MCF 10A (cell line): ENCODE results near the gene ZCCHC9. TPM values are rescaled to one million over a fixed set of nuclear protein-coding genes. Genes with fewer than 3 reads are reported as not detected.

Source experiments
- BruUV-seq: library from RNA; stranded (reverse); fragments of 400-500 nt; replicated peaks from 2 replicates; lab custom pipeline; 2021; lab: Mats Ljungman, UMichigan
- CTCF ChIA-PET: fragments of 300-600 bp; sonication (Branson Sonifier 250); formaldehyde crosslinking; extraction: SDS; loops from one replicate; lab custom pipeline; 2021; ENCODE audit warnings: antibody characterized with exemption, inconsistent platforms; lab: Yijun Ruan, JAX
- POLR2A ChIA-PET: fragments of 300-600, 350-650 bp; sonication (Branson Sonifier 250); formaldehyde crosslinking; extraction: SDS; loops from one replicate; lab custom pipeline; 2020; ENCODE audit warnings: antibody characterized with exemption, inconsistent platforms; lab: Yijun Ruan, JAX
- DNase-seq: peaks from one replicate; pipeline ENCODE4 v3.0.0-alpha.2; 2018; ENCODE audit not compliant: unreplicated experiment
- H3K27ac Mint-ChIP-seq: one replicate; pipeline ENCODE4 v1.8.0; 2022; ENCODE audit warnings: mild to moderate bottlenecking, low read depth, mixed read lengths; ENCODE audit not compliant: unreplicated experiment
- H3K27me3 Mint-ChIP-seq: one replicate; pipeline ENCODE4 v1.8.0; 2022; ENCODE audit warnings: mixed read lengths; ENCODE audit not compliant: insufficient read depth, unreplicated experiment
- H3K36me3 Mint-ChIP-seq: one replicate; pipeline ENCODE4 v1.8.0; 2022; ENCODE audit warnings: mild to moderate bottlenecking, moderate library complexity, mixed read lengths; ENCODE audit not compliant: insufficient read depth, unreplicated experiment
- H3K4me1 Mint-ChIP-seq: one replicate; pipeline ENCODE4 v1.8.0; 2022; ENCODE audit warnings: mixed read lengths; ENCODE audit not compliant: insufficient read depth, unreplicated experiment
- H3K4me3 Mint-ChIP-seq: one replicate; pipeline ENCODE4 v1.8.0; 2022; ENCODE audit warnings: mild to moderate bottlenecking, moderate library complexity, mixed read lengths; ENCODE audit not compliant: unreplicated experiment
- H3K9me3 Mint-ChIP-seq: one replicate; pipeline ENCODE4 v1.8.0; 2022; ENCODE audit warnings: mixed read lengths; ENCODE audit not compliant: unreplicated experiment
- intact Hi-C: fragments of 100-400 bp; cut with micrococcal nuclease; formaldehyde crosslinking; loops from 2 replicates; pipeline ENCODE4 v1.14.1; 2022
- total RNA-seq: library from RNA; stranded (reverse); gene quantifications from 2 replicates; pipeline ENCODE4 v1.2.3, GENCODE V29; 2022
- TF ChIP-seq, protein P1 (sequence below): fragments of 200-600 bp; IDR thresholded peaks from one replicate; pipeline ENCODE4 v1.8.0; 2022; ENCODE audit warnings: antibody characterized with exemption, mild to moderate bottlenecking; ENCODE audit not compliant: unreplicated experiment

The ZCCHC9 gene
- total RNA-seq, 1 experiment from 2014 or later: 31.5 TPM

DNA sequence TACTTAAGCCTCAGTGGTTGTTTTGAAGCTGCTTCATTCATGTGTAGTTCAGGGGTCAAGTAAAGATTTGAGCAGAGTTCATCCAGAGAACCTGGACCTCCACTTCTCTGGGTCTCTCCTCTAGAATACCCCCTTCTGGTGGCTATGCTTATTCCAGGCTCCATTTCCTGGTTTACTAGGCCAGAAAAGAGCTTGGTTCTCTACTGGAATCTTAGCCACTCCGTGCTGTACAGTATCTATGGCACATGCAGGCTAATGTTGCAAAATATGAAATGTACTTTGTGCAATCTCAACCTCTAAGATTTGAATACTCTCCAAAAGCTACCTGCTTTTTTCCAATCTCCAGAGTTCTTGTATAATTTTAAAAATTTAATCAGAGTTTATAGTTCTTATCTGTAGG, 17.4 kb upstream of the ZCCHC9 start:
- TF ChIP-seq, protein P1, sequence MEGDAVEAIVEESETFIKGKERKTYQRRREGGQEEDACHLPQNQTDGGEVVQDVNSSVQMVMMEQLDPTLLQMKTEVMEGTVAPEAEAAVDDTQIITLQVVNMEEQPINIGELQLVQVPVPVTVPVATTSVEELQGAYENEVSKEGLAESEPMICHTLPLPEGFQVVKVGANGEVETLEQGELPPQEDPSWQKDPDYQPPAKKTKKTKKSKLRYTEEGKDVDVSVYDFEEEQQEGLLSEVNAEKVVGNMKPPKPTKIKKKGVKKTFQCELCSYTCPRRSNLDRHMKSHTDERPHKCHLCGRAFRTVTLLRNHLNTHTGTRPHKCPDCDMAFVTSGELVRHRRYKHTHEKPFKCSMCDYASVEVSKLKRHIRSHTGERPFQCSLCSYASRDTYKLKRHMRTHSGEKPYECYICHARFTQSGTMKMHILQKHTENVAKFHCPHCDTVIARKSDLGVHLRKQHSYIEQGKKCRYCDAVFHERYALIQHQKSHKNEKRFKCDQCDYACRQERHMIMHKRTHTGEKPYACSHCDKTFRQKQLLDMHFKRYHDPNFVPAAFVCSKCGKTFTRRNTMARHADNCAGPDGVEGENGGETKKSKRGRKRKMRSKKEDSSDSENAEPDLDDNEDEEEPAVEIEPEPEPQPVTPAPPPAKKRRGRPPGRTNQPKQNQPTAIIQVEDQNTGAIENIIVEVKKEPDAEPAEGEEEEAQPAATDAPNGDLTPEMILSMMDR: no peak
- Mint-ChIP-seq H3K27ac (no peak overlapping the region), H3K4me3 (no peak overlapping the region), H3K36me3 (peaks cover 3% of the 10 kb centered on the region), H3K9me3 (no peaks in the 10 kb centered on the region), H3K27me3 (no peaks in the 10 kb centered on the region), H3K4me1 (peaks cover 8% of the 10 kb centered on the region)
- no peak for DNase-seq
- intact Hi-C loops: no loop called here
- ChIA-PET POLR2A (interaction anchor here (1.4 kb wide), 1 partner anchor 18 kb away, joined by 7 read pairs; the partner anchor contains the start of gene ZCCHC9), CTCF (interaction anchor here (0.8 to 1.8 kb wide), 4 partner anchors 14 to 49 kb away, joined by 4 to 7 read pairs (median 5); no protein-coding TSS in a partner anchor)
- BruUV-seq: no TSS peak

DNA sequence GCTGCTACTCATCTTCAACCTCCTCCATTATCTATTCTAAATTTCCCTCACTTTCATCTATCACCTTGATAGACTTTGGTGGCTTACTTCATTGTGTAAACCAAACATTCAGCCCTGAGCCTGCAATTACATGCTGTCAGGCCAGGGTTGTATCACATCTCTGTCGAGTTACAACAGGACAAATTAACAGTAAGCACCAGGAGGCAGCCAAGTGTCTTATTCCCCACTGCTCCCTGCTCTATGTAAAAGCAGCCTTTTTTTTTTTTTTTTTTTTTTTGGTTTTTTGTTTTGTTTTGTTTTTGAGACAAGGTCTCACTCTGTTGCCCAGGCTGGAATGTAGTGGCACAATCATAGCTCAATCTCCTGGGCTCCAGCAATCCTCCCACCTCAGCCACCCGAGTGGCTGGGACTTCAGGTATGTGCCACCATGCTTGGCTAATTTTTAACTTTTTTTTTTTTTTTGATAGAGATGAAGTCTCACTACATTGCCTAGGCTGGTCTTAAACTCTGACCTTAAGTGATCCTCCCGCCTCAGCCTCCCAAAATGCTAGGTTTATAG, 15.2 kb upstream of the ZCCHC9 start:
- DNase-seq: no peak
- Mint-ChIP-seq H3K9me3 (no peaks in the 10 kb centered on the region), H3K4me1 (peaks cover 8% of the 10 kb centered on the region), H3K27ac (no peak overlapping the region), H3K27me3 (no peaks in the 10 kb centered on the region), H3K36me3 (peaks cover 6% of the 10 kb centered on the region), H3K4me3 (no peak overlapping the region)
- ChIA-PET POLR2A (interaction anchor here (0.7 to 0.8 kb wide), 2 partner anchors 12 to 14 kb away, joined by 3 read pairs; no protein-coding TSS in a partner anchor), CTCF (interaction anchor here (0.6 to 3.2 kb wide), 4 partner anchors 13 to 254 kb away, joined by 3 to 26 read pairs (median 6); no protein-coding TSS in a partner anchor)
- TF ChIP-seq, protein P1: no peak
- intact Hi-C loops: no loop called here
- BruUV-seq: no TSS peak

DNA sequence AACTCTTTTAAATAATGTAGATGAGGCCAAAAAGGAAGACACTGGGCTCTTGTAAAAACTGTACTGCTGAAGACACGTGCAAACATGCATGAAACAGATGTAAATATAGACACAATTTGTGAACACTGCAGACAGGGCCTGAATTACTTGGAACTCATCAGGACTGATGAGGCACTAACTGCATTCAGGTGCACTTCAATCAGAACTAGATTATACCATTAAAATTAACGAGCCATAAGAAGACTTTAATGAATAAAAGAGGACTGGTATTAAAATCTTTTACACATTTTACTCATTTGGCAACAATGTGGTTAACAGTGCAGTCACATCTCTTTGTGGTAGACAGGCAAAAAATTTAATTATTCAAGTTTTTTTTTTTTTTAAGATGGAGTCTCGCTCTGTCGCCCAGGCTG, 13.4 kb upstream of the ZCCHC9 start:
- ChIA-PET POLR2A (interaction anchor here (0.8 to 1.1 kb wide), 4 partner anchors 10 to 23 kb away, joined by 3 to 5 read pairs (median 3); no protein-coding TSS in a partner anchor), CTCF (interaction anchor here (0.7 to 3.2 kb wide), 2 partner anchors 11 to 1264 kb away, joined by 3 to 26 read pairs; no protein-coding TSS in a partner anchor)
- peaks cover 4% of the 10 kb centered on the region for H3K9me3 Mint-ChIP-seq
- peaks cover 6% of the 10 kb centered on the region for H3K36me3 Mint-ChIP-seq
- no peak for DNase-seq
- no peak overlapping the region for H3K27ac Mint-ChIP-seq
- no peak overlapping the region for H3K4me3 Mint-ChIP-seq
- no TSS peak for BruUV-seq
- intact Hi-C loops: no loop called here
- H3K27me3 Mint-ChIP-seq: no peaks in the 10 kb centered on the region
- H3K4me1 Mint-ChIP-seq: peaks cover 8% of the 10 kb centered on the region
- TF ChIP-seq, protein P1: no peak

DNA sequence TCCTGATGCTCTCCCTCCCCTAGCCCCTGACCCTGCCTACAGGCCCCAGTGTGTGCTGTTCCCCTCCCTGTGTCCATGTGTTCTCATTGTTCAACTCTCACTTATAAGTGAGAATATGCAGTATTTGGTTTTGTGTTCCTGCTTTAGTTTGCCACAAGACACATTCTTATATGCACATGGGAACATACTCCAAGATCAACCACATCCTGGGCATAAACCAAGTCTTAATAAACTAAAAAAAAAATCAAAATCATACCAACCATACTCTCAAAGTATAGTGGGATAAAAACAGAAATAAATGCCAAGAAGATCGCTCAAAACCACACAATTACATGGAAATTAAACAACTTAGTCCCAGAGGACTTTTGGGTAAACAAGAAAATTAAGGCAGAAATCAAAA, 11.2 kb upstream of the ZCCHC9 start:
- H3K36me3 Mint-ChIP-seq: peaks cover 6% of the 10 kb centered on the region
- no peaks in the 10 kb centered on the region for H3K27me3 Mint-ChIP-seq
- intact Hi-C loops: loop anchor here (10.0 kb wide), 1 partner anchor 45 kb away; no protein-coding TSS in a partner anchor
- DNase-seq: no peak
- H3K9me3 Mint-ChIP-seq: peaks cover 15% of the 10 kb centered on the region
- ChIA-PET CTCF (interaction anchor here (0.7 kb wide), 1 partner anchor 9 kb away, joined by 3 read pairs; no protein-coding TSS in a partner anchor), POLR2A (no interaction called here)
- BruUV-seq: no TSS peak
- peaks cover 4% of the 10 kb centered on the region for H3K4me1 Mint-ChIP-seq
- no peak overlapping the region for H3K27ac Mint-ChIP-seq
- no peak overlapping the region for H3K4me3 Mint-ChIP-seq
- TF ChIP-seq, protein P1: no peak
